ENCODE data around the gene C19orf12.
"Not testable (repeated sequence)": the region's sequence is repeated elsewhere in the genome, so short reads cannot be mapped to it uniquely, and the experiment has no call there.

Gene C19orf12

DNA sequence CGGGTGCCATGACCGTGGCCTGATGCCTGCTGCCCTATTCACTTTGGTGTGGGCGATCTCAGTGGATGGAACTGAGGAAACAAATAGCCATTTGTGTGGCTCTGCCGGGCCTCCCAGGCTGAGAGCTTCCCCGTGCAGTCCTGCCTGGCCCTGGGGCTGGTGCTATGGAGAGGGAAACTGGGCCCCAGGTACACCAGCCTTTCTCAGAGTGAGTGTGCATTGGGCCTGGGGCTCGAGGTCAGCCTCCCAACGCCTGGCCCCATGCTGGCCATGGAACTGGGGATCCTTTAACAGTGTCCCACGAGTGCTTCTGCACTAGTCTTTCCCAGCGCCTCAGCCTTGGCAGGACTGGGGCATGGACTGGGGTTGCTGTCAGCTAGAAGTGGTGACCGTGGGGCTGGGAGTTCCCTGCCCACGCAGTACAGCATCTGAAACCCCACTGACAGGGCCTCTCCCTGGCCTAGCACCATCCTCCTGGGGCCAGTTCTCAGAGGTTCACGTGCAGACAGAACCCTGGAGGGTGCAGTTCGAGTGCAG is 39.3 kb downstream of the C19orf12 start:
- no peak for DNase-seq (ENCODE audit: low read depth)

DNA sequence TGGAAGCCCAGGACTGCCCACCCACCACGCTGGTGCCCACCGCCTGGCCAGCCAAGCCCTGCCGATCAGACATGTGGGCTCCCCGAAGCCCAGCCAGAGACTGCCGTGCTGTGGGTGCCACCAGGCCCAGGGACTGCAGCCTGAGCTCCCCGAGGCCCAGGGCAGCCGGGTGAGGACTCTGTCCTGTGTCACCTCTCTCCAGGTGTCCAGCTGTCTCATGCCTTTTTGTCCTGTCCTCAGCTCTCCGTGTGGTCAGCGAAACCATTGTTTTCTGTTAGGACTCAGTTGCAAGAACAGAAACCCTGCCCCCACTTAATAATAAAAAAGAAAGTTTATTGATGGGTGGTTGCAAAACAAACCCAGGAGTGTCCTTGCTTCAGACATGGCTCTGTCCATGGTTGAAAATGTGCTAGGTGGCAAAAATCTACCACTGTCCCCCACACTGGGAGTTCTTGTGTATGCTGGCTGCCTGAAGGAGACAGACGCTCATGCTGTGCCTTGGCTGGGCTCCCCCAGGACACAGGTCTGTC is 39.9 kb downstream of the C19orf12 start:
- no peak for DNase-seq (ENCODE audit: low read depth)

DNA sequence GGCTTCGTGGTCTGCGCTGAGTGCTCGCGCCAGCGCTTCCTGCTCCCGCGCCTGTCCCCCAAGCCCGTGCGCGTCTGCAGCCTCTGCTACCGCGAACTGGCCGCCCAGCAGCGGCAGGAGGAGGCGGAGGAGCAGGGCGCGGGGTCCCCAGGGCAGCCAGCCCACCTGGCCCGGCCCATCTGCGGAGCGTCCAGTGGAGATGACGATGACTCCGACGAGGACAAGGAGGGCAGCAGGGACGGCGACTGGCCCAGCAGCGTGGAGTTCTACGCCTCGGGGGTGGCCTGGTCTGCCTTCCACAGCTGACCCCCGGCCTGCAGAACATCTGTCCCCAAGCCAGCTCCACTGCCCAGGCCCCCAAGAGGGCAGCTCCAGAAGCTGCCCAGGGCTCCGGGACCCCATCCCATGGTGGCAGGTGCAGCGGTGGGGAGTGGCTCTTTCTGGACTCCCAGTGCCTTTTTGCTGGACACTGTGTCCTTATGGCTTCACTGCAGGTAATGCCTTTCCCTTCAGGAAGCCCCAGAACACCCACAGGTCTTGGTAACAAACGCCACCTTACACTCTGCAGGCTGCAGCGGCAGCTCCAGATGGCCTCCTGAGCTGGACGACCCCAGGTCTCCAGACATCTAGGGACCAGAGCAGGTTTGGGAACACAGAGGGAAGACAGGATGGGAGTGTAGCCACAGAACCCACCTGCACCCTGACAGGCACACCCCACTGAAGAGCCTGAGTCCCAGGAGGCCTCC is 40.5 kb downstream of the C19orf12 start:
- no peak for DNase-seq (ENCODE audit: low read depth)

DNA sequence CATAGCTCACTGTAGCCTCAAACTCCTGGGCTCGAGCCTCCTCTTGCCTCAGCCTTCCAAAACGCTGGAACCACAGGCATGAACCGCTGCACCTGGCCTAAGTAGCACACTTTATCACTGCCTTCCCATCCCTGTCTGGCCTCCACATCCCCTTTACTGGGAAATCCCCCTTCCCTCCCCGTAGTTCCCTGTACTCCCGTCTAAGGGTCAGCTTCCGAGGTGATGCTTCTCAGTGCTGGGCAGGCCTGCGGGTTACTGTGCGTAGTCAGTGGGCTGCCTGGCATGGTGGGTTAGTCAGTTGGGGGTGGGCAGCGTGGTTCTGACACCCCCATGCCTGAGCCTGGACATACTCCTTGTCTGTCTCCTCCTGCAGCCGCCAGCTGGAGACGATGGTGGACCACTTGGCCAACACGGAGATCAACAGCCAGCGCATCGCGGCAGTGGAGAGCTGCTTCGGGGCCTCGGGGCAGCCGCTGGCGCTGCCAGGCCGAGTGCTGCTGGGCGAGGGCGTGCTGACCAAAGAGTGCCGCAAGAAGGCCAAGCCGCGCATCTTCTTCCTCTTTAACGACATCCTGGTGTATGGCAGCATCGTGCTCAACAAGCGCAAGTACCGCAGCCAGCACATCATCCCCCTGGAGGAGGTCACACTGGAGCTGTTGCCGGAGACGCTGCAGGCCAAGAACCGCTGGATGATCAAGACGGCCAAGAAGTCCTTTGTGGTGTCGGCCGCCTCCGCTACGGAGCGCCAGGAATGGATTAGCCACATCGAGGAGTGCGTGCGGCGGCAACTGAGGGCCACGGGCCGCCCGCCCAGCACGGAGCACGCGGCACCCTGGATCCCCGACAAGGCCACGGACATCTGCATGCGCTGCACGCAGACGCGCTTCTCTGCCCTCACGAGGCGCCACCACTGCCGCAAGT is 41.4 kb downstream of the C19orf12 start:
- DNase-seq (ENCODE audit: low read depth): no peak

DNA sequence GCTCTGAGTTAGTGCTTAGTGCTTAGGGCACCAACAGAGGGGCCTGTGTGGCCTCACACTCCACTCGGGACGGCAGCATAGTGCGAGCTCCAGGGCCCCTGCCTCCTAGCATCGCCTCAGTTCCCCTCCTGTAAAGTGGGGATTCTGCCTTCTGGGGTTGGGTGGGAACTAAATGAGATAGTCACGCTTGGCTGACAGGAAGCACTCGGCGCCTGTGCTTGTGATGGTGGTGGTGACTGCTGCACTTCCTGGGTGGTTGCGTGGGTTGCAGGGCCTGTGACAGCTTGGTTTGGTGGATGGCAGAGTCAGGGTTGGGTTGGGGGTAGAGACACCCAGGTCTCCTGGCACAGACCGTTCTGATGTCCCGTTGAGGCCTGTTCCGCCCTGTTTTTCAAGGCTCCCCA is 42.1 kb downstream of the C19orf12 start:
- DNase-seq (ENCODE audit: low read depth): no peak

DNA sequence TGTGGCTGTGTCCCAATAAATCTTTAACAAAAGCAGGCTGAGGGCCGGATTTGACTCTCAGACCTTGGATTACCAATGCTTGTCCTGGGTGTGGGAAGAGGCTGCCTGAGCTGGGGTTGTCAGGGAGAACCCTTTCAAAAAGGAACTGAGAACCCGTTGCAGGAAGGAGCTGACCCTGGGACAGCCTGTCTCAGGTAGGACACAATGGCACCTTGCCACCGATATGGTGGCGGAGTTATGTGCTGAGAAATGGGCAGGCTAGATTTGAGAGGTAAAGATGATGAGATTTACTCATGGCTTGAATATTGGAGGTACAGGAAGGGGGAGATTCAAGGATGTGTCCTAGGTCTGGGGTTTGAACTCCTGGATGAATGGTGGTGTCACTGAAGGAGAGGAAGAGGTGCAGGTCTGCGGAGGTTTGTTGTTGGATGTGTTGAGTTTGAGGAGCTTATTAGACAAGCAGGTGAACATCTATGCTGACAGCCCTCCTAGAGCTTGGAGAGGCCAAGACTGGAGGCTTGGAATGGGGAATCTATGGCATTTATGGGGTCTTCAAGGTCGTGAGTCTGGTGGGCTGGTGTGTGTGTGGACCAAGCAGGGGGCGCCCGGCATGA is 42.6 kb downstream of the C19orf12 start:
- no peak for DNase-seq (ENCODE audit: low read depth)

DNA sequence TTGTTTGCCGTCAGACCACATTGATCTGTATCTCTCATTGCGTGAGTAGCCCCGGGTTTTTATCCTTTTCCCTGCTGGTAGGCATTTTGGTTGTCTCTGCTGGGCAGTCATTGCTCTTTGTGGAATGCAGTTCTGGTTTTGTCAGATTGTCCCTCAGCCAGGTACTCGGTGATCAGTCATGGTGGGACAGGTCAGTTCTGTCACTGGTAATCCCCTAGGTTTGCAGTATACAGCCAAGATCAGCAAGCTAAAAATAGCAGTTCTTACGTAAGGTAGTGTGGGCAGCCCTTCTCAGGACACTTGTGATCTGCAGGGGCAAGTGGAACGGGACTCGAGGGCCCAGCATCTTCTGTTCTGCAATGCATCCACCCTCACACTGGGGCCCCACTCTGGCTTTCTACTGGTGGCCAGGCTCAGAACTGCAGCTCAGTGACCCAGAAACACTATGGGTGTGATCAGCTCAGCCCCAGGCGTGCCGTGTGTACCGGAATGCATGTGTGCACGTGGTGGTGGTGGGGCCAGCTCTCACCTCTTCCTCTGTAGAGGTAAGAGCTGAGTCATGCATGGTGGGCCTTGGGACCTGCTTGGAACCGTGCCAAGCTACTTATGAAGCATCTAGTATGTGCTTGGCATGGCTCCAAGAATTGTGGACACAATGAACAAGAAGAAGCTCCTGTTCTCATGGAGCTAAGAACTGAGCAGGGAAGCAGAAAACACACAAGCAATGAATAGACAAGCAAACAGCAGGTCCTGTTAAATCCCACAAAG is 43.5 kb downstream of the C19orf12 start:
- DNase-seq (ENCODE audit: low read depth): no peak

DNA sequence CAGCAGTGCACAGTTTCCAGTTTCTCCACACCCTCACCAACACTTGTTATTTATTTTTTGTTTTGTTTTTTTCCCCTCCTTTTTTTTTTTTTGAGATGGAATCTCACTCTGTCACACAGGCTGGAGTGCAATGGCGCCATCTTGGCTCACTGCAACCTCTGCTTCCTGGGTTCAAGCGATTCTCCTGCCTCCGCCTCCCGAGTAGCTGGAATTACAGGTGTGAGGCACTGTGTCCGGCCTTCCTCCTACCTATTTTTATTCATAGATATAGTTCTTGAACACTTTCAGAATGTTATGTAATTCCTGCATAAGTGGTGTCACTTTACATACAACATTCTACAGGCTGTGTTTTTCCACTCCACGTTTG is 44.1 kb downstream of the C19orf12 start:
- not testable (repeated sequence) for DNase-seq (ENCODE audit: low read depth)

DNA sequence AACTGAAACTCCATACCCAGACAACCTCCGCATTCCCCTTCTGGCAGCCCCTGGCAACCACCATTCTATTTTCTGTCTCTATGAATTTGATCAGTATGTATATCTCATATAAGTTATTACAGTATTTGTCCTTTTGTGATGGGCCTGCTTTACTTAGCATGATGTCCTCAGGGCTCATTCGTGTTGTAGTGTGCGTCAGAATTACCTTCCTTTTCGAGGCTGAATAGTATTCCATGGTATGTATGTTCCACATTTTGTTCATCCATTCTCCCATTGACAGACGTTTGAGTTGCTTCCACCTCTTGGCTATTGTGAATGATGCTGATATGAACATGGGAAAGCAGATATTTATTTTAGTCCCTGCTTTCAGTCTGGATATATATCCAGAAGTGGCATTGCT is 44.8 kb downstream of the C19orf12 start:
- DNase-seq (ENCODE audit: low read depth): no peak

DNA sequence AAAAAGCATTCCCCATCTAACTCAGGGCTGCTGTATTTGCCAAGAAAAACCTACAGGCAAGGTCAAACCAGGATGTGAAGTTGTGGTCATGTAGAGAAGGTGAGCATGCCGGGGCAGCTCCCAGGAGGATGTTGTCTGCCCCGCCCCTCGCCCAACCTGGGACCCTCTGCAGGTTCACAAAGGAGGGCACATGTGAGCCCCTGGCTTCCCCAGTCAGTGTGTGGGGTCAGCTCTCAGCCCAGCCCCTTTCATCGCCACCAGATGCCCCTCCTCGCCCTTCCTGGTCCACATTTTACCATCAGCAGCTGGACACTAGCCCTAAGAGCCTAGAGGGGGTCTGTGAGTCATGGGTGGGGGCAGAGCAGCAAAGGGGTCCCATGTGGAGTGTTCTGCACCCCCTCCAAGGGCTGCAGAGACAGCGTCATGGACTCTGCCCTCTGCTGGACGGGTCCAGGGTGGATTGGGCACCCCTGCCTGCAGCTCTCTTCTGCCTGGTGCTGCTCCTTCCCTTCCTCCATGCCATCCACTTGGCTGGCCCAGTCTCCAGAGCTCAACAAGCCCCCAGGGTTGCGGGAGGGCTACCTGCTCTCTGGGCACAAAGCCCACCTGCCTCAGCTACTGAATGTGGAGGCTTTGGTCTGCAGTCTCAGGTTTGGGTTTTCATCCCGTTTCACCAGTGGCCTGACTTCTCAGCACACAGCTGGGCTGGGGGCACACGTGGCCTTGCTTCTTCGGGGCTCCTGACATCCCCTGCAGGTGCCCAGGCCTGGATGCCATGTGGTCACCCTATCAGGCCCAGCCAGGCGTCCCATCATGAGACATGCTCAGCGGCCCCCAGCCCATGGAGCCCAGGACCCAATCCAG is 46.1 kb downstream of the C19orf12 start:
- no peak for DNase-seq (ENCODE audit: low read depth)

DNA sequence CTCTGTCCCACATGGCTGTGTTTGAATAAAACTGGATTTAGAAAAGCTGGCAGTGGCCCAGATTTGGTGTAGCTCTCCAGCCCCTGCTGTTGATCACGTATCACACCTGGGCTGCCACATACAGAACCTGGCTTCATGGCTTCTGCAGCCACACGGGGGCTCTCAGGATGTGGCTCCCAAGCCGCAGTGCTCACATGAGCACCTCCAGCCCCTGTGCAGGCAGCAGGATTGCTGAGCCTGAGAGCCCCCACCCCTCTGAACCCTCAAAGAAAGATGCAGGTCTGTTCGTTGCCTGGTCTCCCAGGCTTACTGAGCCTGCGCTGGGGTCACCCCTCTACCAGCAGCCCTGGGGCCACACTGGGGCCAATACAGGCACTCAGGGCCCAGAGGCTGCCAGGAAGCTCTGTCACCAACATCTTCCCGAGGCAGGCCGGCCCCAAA is 47.1 kb downstream of the C19orf12 start:
- no peak for DNase-seq (ENCODE audit: low read depth)

DNA sequence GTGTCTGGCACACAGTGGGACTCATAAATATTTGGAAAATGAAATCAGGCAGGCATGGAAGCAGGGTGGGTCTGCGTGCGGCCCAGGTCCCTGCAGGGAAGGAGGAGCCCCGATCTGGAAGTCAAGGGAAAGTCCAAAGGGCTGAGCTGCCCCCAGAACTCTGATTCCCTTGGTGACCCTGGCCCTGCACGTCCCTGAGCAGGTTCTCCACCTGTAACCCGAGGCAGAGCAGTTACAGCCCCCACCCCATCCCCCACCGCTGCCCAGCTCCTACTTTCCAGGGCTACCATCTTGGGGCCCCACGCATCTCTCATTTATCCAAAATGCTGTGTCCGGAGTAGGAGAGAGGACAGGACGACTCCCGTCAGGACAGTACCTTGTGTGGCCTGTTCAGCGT is 47.7 kb downstream of the C19orf12 start:
- DNase-seq (ENCODE audit: low read depth): no peak

DNA sequence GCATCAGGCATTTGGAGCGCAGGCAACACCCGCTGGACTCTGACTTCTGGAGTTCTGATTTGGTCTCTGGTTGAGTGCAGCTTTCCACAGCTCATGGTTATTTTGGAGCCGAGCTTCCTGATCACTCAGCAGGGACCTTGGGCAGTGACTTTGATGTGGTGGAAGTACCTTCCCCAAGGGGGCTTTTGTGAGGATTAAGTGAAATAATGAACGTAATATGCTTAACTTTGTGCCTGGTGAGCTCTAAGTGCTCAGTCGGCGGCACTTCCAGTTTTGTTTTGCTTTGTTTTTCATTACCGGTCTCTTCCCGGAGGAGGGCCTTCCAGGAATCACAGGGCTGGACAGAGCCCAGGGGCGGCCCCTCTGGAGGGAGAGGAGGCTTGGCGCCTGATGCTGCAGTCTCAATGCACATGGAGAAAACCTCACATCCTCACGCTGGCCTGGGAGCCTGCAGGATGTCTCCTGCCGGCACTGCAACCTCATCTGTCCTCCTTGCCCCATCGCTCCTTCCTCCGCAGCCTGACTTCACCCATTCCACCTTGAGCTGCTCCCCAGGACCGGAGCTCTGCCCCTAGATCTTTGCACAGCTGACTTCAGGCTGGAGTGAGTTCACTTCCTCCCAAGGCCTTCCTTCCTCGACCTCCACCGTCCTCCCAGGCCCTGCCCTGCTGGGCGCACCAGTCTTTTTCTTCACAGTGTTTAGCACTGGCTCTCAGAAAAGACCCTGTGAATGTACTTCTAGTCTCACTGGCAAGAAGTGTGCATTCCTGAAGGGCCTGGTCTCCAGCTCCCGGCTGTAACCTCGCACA is 48.3 kb downstream of the C19orf12 start:
- no peak for DNase-seq (ENCODE audit: low read depth)

DNA sequence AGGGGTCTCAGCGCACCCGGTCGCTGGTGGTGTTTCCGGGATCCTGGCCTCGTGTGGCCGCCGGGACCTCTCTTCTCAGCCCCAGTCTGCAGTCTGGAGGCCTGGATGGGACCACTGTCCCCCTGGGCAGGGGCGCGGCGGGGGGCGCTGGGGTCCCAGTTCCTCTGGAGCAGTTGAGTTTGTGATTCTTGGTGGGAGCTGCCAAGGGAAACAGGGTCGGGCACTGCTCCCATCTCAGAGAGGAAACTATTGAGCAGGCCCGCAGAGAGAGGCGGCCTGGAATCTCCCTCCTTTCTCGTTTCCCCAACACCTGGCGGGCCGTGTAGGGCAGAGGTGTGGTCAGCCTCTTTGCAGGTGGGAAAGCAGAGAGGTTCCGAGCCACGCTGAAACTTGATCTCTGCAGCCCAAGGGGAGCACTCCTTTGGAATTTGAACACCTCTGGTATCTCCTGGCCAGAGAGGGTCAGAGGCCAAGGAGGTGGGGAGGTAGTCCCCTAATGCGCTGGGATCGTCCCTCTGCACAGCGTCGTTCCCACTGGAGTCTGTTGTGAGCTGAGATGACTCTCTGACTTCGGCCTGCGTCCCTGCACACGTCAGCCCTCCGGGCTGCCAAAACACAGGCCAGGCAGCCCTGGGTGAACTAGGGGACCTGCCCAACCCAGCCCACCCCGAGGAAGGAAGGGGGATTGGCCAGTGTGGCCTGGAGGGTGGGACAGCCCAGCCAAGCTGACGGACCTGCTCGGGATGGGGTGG is 49.1 kb downstream of the C19orf12 start:
- no peak for DNase-seq (ENCODE audit: low read depth)

DNA sequence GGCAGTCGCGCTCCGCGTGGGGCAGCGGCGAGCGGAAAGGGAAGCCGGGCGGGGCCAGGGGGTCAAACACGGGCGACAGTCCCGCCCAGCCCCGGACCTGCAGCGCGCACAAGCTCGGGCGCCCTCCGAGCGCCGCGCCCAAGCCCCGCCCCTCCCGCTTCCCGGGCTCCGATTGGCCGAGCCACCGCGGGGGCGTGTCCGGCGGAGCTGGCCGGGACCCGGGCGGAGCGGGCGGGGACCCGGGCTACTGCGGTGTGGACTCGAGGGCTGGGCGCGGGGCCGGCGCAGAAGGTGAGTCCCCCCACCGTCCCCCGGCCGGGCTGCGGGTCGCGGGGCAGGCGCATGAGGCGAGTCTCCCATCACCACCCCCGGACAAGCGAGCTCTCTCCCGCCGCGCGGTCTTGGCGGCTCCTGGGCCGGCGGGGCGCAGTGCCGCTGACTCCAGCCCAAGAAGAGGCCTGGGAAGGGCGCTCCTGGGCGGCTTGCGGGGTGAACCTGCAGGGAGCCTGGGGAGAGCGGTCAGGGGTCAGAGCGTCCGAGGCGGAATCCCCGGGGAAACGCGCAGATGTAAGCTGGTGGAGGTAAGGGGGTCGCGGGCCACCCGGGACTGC is 49.7 kb downstream of the C19orf12 start, which contains the start of gene PLEKHF1:
PLEKHF1 (plus strand) TSS at position 247 of the 611 bp plus-strand sequence. CDS start 8,379 bp downstream, outside the sequence.
- DNase-seq (ENCODE audit: low read depth): no peak

DNA sequence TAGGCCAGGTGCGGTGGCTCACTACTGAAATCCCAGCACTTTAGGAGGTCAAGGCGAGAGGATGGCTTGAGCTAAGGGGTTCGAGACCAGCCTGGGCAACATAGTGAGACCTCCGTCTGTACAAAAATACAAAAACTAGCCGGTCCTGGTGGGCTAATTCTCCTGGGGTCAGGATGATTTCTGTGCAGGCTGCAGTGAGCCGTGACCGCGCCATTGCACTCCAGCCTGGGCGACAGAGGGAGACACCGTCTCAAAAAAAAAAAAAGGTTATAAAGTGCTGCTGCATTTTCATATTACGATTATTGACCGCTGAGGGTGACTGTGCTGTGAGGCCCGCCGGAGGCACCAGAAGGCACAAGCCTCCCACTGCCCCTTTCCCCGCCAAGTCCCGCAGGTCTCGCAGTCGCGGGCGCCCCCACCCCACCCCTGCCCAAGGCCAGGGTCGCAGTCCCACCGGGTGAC is 50.3 kb downstream of the C19orf12 start:
- no peak for DNase-seq (ENCODE audit: low read depth)

DNA sequence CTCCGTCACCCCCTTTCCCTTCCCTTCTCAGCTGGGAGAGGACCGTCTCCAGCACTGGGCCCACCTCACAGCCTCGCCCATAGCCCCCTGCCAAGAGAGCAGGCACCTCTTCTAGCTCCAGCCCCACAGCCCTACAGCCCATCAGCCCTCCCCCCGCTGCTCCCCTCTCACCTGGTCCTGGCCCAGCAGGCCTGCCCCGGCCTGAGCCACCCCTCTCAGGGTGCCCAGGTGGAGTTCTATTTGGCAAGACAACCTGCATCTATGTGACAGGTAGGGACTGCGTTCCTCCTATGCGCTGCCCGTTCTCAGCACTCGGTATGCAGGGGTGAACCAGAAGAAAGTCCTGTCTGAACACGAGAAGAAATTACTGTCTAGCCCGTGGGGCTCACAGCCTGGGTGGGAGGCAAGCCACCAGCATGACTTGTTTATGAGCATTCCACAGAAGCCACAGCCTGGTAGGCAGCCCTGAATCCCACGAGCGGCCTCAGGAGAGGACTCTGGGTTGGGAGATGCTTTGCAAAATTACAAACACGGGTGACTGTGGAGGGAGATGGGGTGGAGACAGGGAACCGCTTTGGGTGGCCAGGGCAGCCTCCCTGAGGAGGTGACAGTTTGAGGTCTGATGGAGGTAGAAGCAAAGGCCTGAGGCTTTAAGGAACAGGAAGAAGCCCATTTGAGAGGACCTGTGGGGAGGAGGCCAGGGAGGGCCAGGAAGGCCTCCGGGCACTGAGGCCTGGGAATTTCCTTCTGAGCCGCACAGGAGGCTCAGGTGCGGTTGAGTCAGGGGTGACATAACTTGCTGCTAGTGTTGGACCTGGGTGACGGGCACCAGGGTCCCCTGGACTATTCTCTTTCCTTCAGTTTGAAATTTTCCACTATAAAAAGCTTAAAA is 51.0 kb downstream of the C19orf12 start:
- no peak for DNase-seq (ENCODE audit: low read depth)
